Measurements from ENCODE around the gene SAP30BP. TPM values are rescaled to one million over a fixed set of nuclear protein-coding genes. Genes with fewer than 3 reads are reported as not detected.

Gene SAP30BP
- total RNA-seq, 1 experiment from 2014 or later: 89.7 TPM

DNA sequence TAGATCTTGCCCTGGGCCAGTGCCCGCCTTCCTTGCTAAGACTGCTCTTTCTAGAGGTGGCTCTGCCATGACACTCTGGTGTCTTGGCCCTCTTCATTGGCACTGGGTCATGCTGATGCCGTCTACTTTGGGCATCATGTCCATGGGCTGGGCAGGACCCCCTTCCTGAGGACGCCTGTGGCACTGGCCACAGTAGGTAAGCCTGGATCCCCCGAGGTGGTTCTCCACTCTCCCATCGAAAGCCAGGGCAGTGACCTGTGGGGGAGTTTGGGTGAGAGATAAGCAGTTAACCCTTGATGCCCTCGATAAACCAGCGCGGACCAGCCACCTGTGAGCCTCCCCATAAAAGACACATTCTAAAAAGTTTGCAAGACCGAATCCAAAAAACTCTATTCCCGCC lies 34.1 kb downstream of the SAP30BP start:
- peaks cover 24 to 82% (median 62%) of the 10 kb centered on the region in 3 experiments for H3K36me3 Mint-ChIP-seq (ENCODE audit: insufficient read depth in 1 of 3, low read depth in 3 of 3)
- WGBS (ENCODE audit: extremely low coverage, insufficient read length, low lambda C conversion rate): no CpG with 5 or more reads among the region's 10 CpGs
- no peak overlapping the region for H3K14ac ChIP-seq (ENCODE audit: insufficient read depth, low read length)
- no peak overlapping the region for H3K4ac ChIP-seq (ENCODE audit: low read depth, low read length)
- no peak overlapping the region for H4K91ac ChIP-seq (ENCODE audit: insufficient read length, low read depth, low read length)
- no peak overlapping the region for H2BK20ac ChIP-seq (ENCODE audit: low read depth, low read length, poor library complexity, severe bottlenecking)
- no peak overlapping the region for H4K5ac ChIP-seq (ENCODE audit: insufficient read length, low read depth, low read length)
- no peaks in the 10 kb centered on the region for H3K23me2 ChIP-seq (ENCODE audit: insufficient read length, low read depth, low read length, poor library complexity, severe bottlenecking)
- no peak overlapping the region for H3K4me2 ChIP-seq (ENCODE audit: insufficient read depth, insufficient read length, low read length)
- H4K20me1 ChIP-seq (ENCODE audit: control insufficient read depth, insufficient read depth, insufficient read length): no peaks in the 10 kb centered on the region
- no peaks in the 10 kb centered on the region for H3K4me1 ChIP-seq (ENCODE audit: insufficient read depth, low read length)
- no peak for DNase-seq
- H3K27ac Mint-ChIP-seq: no peak overlapping the region
- no peak overlapping the region for H3K27ac ChIP-seq (ENCODE audit: insufficient read length, low read depth, low read length)
- no peak overlapping the region for H3K4me3 Mint-ChIP-seq
- no peak overlapping the region for H2BK15ac ChIP-seq (ENCODE audit: low read depth, low read length)
- H2BK12ac ChIP-seq (ENCODE audit: insufficient read length, low read depth, low read length): no peak overlapping the region
- no peaks in the 10 kb centered on the region for H3K9me3 Mint-ChIP-seq
- no peak overlapping the region for H2BK5ac ChIP-seq (ENCODE audit: insufficient read length, low read length)
- no peak overlapping the region for H4K8ac ChIP-seq (replicated peaks; ENCODE audit: insufficient read length, low read depth, low read length)
- H2AFZ ChIP-seq (ENCODE audit: low read length): no peak overlapping the region
- H2BK120ac ChIP-seq (ENCODE audit: low read depth, low read length, poor library complexity, severe bottlenecking): no peak overlapping the region
- H3T11ph ChIP-seq (ENCODE audit: low read length): no peak overlapping the region
- no peak overlapping the region for H2AK5ac ChIP-seq (ENCODE audit: insufficient read length, low read length)
- no peaks in the 10 kb centered on the region for H3K27me3 Mint-ChIP-seq (ENCODE audit: low read depth)
- no peaks in the 10 kb centered on the region for H3K4me1 Mint-ChIP-seq
- H3K23ac ChIP-seq (ENCODE audit: insufficient read length, low read depth, low read length): no peak overlapping the region
- no peaks in the 10 kb centered on the region for H3K9me3 ChIP-seq (ENCODE audit: control insufficient read depth, low read depth, low read length)
- TF ChIP-seq, protein P1, sequence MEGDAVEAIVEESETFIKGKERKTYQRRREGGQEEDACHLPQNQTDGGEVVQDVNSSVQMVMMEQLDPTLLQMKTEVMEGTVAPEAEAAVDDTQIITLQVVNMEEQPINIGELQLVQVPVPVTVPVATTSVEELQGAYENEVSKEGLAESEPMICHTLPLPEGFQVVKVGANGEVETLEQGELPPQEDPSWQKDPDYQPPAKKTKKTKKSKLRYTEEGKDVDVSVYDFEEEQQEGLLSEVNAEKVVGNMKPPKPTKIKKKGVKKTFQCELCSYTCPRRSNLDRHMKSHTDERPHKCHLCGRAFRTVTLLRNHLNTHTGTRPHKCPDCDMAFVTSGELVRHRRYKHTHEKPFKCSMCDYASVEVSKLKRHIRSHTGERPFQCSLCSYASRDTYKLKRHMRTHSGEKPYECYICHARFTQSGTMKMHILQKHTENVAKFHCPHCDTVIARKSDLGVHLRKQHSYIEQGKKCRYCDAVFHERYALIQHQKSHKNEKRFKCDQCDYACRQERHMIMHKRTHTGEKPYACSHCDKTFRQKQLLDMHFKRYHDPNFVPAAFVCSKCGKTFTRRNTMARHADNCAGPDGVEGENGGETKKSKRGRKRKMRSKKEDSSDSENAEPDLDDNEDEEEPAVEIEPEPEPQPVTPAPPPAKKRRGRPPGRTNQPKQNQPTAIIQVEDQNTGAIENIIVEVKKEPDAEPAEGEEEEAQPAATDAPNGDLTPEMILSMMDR (conservative IDR thresholded peaks at IDR 0.05): no peak
- no peak overlapping the region for H3K18ac ChIP-seq (ENCODE audit: insufficient read length, low read depth, low read length)
- no peaks in the 10 kb centered on the region for H3K27me3 ChIP-seq (ENCODE audit: insufficient read depth, low read length)
- H3K56ac ChIP-seq (ENCODE audit: insufficient read length, low read depth, low read length): no peak overlapping the region
- H3K79me2 ChIP-seq (ENCODE audit: insufficient read depth, low read length): no peaks in the 10 kb centered on the region
- no peak overlapping the region for H3K9ac ChIP-seq (ENCODE audit: extremely low read depth, insufficient read length, low read length)
- H3K79me1 ChIP-seq (ENCODE audit: insufficient read depth, low read depth, low read length, poor library complexity, severe bottlenecking): no peaks in the 10 kb centered on the region

All from H9 (cell line).